GM12892 (cell line): ENCODE measurements around the gene ZNF213.

Experiments used
- POLR2A ChIP-seq: IDR thresholded peaks from 2 replicates; pipeline ENCODE4 v1.6.1; 2011; ENCODE audit warnings: low read depth, low read length, control low read depth
- POLR2AphosphoS5 ChIP-seq: IDR thresholded peaks from 2 replicates; pipeline ENCODE4 v1.6.1; 2011; ENCODE audit warnings: low read depth, low read length, control low read depth

DNA sequence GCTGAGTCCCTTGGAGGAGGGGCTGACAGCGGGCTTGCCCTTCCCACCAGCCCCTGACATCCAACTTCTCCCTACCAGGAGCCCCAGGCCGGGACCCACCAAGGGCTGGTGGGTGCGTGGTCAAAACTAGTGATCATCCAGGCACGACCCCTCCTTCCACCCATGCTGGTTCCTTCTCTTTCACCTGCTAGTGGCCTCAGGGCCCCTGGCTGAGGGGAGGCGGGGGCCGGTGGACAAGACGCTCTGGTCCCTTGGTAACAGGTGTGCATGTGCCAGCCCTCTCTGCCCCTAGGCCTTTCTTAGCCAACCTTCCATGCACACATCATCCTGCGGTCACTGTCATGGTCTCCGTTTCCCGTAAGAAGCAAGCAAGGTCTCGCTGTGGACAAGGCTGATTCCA is 8.4 kb downstream of the ZNF213 start:
- TF ChIP-seq POLR2A = no peak
- TF ChIP-seq POLR2AphosphoS5 = no peak
